Measurements from ENCODE around the gene DSCAM. TPM values are rescaled to one million over a fixed set of nuclear protein-coding genes. Genes with fewer than 3 reads are reported as not detected.

DSCAM gene
- total and polyA plus RNA-seq, 2 donors (not counting 3 experiments of a cell fraction or from before 2014, with no cell fraction given): not detected

DNA sequence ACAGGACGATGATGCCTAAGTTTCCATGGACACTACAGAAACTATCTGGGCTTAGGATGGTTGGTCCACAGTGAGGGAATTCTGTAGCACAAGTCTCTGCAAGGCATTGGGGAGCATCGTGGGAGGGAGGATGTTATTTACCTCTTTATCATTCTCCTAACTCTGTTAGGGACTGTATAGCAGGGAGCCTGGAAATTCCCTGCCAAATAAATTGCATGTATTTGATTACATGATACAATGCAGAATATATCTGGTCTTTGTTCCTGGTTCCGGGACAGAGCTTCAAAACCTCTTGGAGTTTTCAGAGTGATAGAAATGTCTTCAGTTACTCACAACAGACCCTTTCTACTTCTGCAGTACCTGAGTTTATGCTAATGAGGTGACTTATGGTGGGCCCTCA is 593.8 kb downstream of the DSCAM start:
- Histone ChIP-seq H3K27ac (ENCODE audit: insufficient read depth, low read depth, low read length) (no peak overlapping the region), H3K9me1 (replicated peaks; ENCODE audit: control insufficient read depth, extremely low read depth, insufficient read depth, low read length) (no peaks in the 10 kb centered on the region), H3K36me3 (ENCODE audit: control insufficient read depth in 2 of 2, extremely low read depth in 1 of 2, insufficient read depth in 2 of 2, low read length in 2 of 2) (no peaks in the 10 kb centered on the region), H3K9ac (replicated peaks; ENCODE audit: extremely low read depth, insufficient read depth, low read length) (no peak overlapping the region), H3K4me3 (replicated peaks in 1 of 3; ENCODE audit: insufficient read depth in 1 of 3, low read depth in 1 of 3, low read length in 3 of 3) (no peak overlapping the region), H4K20me1 (replicated peaks; ENCODE audit: control insufficient read depth, extremely low read depth, insufficient read depth, low read length) (no peaks in the 10 kb centered on the region), H3K27me3 (ENCODE audit: control insufficient read depth in 2 of 2, insufficient read depth in 2 of 2, low read length in 2 of 2) (no peaks in the 10 kb centered on the region), H3K79me2 (ENCODE audit: control insufficient read depth, insufficient read depth, low read length) (no peaks in the 10 kb centered on the region), H2AFZ (ENCODE audit: low read depth, low read length) (no peak overlapping the region), H3K4me2 (ENCODE audit: insufficient read depth, low read length) (no peak overlapping the region), H3K9me3 (replicated peaks; ENCODE audit: control insufficient read depth, insufficient read depth, low read length) (peaks cover 6% of the 10 kb centered on the region), H3K4me1 (ENCODE audit: control insufficient read depth, extremely low read depth, insufficient read depth, low read length) (no peaks in the 10 kb centered on the region)
- DNase-seq (ENCODE audit: low read depth, low spot score) (no peak), FAIRE-seq (no peak)
- TF ChIP-seq POLR2A (IDR thresholded peaks at IDR 0.05; ENCODE audit: low read depth, low read length) (no peak), JUN (IDR thresholded peaks at IDR 0.05; ENCODE audit: borderline replicate concordance, insufficient read depth, insufficient read length, low read depth) (no peak), GATA2 (IDR thresholded peaks at IDR 0.05; ENCODE audit: insufficient read depth, insufficient read length, low read depth, low read length) (no peak), MYC (IDR thresholded peaks at IDR 0.05; ENCODE audit: low read depth, low read length) (no peak)
- TF ChIP-seq, protein P1, sequence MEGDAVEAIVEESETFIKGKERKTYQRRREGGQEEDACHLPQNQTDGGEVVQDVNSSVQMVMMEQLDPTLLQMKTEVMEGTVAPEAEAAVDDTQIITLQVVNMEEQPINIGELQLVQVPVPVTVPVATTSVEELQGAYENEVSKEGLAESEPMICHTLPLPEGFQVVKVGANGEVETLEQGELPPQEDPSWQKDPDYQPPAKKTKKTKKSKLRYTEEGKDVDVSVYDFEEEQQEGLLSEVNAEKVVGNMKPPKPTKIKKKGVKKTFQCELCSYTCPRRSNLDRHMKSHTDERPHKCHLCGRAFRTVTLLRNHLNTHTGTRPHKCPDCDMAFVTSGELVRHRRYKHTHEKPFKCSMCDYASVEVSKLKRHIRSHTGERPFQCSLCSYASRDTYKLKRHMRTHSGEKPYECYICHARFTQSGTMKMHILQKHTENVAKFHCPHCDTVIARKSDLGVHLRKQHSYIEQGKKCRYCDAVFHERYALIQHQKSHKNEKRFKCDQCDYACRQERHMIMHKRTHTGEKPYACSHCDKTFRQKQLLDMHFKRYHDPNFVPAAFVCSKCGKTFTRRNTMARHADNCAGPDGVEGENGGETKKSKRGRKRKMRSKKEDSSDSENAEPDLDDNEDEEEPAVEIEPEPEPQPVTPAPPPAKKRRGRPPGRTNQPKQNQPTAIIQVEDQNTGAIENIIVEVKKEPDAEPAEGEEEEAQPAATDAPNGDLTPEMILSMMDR (IDR thresholded peaks at IDR 0.05; ENCODE audit: extremely low read depth in 1 of 2, insufficient read depth in 1 of 2, low read depth in 1 of 2, low read length in 2 of 2): no peak
- TF ChIP-seq, protein P2, sequence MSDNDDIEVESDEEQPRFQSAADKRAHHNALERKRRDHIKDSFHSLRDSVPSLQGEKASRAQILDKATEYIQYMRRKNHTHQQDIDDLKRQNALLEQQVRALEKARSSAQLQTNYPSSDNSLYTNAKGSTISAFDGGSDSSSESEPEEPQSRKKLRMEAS (IDR thresholded peaks at IDR 0.05; ENCODE audit: insufficient read depth, insufficient read length): no peak
- ChIA-PET CTCF (no interaction called here), POLR2A (no interaction called here)
- dilution Hi-C loops (cut with MboI; ENCODE audit: extremely low pct_ligation_motif_present, low sequenced_read_pairs) (no loop called here), intact Hi-C loops (cut with micrococcal nuclease) (no loop called here)
- no TSS peak for BruUV-seq (replicated peaks)
